GM12892 (cell line): ENCODE measurements around the gene EFNA5.

Source experiments
- POLR2A ChIP-seq: IDR thresholded peaks from 2 replicates; pipeline ENCODE4 v1.6.1; 2011; ENCODE audit warnings: low read depth, low read length, control low read depth
- POLR2AphosphoS5 ChIP-seq: IDR thresholded peaks from 2 replicates; pipeline ENCODE4 v1.6.1; 2011; ENCODE audit warnings: low read depth, low read length, control low read depth

- no peak for TF ChIP-seq POLR2AphosphoS5
- TF ChIP-seq POLR2A: no peak
Observed at GRCh38 chr5:107535849-107536248, 134.9 kb downstream of the EFNA5 start.
